Dermis microvascular lymphatic vessel endothelial cell (primary cell): ENCODE data around the gene KRAS. TPM values are rescaled to one million over a fixed set of nuclear protein-coding genes. Genes with fewer than 3 reads are reported as not detected.

Experiments used
- DNase-seq, 2 donors: peaks; one replicate each; pipeline versions ENCODE4 v3.0.0 to v3.0.0-alpha.2; 2010; ENCODE audit warnings: low read depth in 2 of 2
- total RNA-seq: library from RNA; depleted of rRNA; stranded (reverse); fragments of >200 nt; gene quantifications from 2 replicates; pipeline ENCODE4 v1.2.1, GENCODE V29; 2014

The KRAS gene
- total RNA-seq, 1 donor from 2014 or later = 24.1 TPM

- no peak for DNase-seq
Measured at GRCh38 chr12:25256005-25256404, 5.3 kb upstream of the KRAS start.

GRCh38 chr12:25254271-25254880, 3.6 kb upstream of the KRAS start:
- no peak for DNase-seq

GRCh38 chr12:25253371-25254068, 2.8 kb upstream of the KRAS start:
- DNase-seq = no peak

DNA sequence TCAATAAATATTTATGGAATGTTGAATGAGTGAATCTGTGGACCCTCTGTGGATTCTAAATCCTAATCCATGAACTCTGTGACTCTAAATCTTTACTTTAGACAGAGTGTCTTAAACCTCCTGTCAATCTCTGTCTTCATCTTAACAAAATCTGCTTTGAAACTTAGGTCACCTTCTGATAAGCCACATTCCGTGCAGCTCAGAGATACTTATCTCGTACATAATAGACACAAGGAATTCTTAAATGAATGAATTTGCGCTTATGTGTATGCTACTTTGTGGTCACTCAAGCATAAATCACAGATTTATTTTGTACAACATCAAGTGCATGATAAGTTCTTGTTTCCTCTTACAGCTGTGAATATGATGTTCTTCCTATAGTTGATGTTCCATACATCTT, 2.2 kb upstream of the KRAS start:
- DNase-seq = no peak

GRCh38 chr12:25251769-25252168, 1.0 kb upstream of the KRAS start:
- DNase-seq = no peak

DNA sequence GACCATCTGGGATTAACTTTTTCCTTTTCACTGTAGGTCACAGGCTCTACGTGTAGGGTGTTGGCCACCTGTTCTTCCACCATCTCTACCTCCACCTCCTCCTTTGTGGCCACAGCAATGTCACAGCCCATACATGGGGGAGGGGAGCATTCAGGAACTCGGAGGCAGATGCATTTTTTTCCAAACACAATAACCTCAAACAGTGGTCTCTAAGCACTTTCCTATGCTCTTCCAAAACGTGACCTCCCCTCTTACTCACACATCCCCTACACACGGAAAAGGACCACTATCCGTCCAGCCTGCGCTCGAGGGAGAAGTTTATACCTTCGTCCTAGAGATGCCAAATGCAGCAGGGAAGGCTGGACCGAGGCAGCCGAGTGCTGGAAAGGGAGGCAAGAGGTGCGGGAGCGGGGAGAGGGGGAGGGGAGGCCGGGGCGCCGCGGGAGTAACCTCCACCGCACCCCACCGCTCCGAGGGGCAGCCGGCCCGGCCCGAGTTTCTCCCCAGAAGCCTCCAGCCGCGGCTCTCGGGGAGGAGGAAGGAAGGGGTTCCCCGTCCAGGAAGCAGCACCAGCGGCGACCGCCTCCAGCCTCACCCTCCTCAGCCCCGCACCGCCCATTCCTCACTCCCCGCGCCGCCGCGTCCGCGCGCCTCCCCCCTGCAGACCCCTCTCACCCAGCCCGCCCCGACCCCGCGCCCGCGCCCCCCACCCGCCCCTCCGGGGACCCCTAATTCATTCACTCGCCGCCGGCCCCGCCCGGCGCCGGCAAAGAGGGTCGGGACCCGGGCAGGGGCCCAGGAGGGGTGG, 594 bp downstream of the KRAS start:
- peak; percentile 53 to 60 for DNase-seq

DNA sequence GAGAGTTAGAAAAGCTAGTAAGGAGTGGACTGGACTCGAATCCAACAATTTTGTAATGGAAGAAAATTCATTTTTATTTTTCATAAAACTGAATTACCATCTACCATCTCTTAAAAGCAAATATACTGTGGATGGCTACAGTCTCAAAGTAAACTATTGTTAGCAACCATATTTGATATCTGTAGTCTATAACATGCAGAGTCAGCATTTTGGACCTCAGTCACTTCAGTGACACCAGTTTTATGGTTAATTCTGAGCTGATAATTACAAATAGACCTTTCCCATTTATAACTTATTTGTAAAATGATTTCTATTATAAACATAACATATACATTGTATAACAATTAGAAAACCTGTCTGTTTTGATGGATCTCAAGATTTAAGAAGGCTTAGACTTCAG, 2.0 kb downstream of the KRAS start:
- no peak for DNase-seq

DNA sequence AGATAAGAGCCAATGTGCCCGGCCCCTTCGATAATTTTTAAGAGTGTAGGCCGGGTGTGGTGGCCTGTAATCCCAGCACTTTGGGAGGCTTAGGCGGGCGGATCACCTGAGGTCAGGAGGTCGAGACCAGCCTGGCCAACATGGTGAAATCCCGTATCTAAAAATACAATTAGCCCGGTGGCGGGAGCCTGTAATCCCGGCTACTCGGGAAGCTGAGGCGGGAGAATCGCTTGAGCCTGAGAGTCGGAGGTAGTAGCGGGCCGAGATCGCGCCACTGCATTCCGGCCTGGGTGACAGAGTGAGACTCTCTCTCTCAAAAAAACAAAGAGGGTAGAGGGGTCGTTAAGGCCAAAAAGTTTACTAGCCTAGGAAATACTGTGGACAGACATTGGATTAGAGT, 2.6 kb downstream of the KRAS start:
- no peak for DNase-seq

DNA sequence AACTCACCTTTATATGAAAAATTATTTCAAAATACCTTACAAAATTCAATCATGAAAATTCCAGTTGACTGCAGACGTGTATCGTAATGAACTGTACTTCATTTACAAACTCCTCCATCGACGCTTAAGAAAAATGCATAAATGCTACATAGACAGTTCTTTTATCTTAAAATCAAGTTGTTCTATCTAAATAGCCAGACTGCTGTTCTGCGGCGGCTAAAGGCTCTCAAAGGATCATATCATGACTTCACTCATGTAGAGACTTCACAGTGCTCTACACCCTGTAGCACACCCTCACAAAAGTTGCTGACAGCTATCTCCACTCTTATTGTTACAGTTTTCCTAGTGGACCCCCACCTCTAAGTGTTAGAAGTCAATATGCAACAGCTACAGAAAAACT, 5.2 kb downstream of the KRAS start:
- DNase-seq = no peak

- no peak for DNase-seq
Measured at GRCh38 chr12:25243680-25243990, 7.1 kb downstream of the KRAS start.

GRCh38 chr12:25242981-25243679, 7.6 kb downstream of the KRAS start:
- DNase-seq = peak; percentile 18 to 43

DNA sequence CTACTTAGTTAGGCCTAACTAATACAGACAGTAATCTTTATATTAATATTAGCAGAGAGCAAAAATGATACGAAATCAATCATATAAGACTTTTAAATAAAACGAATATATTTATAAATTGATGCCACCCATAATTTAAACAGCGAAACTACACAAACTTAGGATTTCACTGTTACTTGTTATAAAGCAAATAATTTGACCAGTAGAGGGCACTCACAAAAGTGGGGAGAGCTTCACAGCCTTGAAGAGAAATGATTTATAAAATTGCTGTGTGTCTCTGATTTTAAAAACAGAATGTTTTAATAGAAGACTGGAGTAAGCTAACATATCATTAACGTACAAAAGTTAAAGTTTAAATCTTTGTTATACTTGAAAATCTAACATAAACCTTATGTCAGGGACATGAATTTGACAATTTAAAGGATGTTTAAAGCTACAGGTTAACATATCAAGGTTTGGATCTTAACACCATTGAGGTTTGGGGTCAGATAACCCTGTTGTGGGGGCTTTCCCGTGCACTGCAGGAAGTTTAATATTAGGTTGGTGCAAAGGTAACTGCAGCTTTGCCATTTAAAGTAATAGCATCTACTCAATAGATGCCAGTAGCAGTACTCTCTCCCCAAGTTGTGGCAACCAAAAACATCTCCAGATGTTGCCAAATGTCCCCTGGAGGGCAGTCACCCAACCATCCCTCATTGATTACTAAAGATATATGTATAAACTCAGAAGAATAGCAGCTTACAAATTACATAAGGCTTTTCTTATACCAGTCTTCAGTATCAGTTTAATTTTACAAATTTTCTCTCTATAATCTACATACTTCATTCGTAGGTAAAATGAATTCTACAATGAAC, 9.3 kb downstream of the KRAS start:
- DNase-seq = peak; percentile 61 to 68

GRCh38 chr12:25236626-25237025, 14.1 kb downstream of the KRAS start:
- DNase-seq = no peak

- DNase-seq = no peak
Measured at GRCh38 chr12:25236190-25236589, 14.5 kb downstream of the KRAS start.

- DNase-seq = no peak
Measured at GRCh38 chr12:25213338-25213737, 37.4 kb downstream of the KRAS start.

GRCh38 chr12:25208554-25208953, 42.2 kb downstream of the KRAS start:
- no peak for DNase-seq

- no peak for DNase-seq
Measured at GRCh38 chr12:25207846-25208245, 42.9 kb downstream of the KRAS start.

DNA sequence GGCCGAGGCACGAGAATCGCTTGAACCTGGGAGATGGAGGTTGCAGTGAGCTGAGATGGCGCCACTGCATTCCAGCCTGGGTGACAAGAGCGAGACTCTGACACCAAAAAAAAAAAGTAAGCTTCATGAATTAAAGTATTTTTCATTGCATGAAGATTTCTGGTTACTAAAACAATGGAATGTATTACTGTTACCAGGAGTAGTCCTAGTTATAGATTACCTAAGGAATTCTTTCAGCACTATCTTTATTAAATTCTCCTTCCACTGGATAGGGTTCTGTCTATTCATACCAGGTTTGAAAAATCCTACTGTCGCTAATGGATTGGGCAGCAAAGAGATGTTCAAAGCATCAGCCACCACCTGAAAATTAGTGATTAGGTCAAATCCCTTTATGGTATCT, 43.3 kb downstream of the KRAS start:
- DNase-seq = no peak

- no peak for DNase-seq
Measured at GRCh38 chr12:25202137-25202536, 48.6 kb downstream of the KRAS start.

DNA sequence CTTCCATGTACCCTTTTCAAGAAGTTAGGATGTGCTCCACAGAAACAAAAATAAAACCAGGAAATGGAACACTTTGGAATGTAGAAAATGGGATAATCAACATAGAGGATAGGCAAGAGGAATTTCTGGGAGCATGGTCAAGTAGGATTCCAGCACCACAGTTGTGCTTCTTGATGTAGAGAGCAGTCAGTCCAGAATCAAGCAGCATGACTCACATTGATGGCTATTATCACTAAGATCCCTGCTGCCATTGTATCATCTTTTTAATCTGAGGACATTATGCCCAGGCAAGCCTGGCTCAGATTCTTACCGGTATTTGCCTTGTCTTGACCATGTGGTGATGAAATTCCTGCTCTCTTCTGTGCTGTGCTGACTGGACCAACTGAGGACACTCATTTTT, 50.0 kb downstream of the KRAS start:
- peak in 1 of 2 donors; percentile 44 for DNase-seq

DNA sequence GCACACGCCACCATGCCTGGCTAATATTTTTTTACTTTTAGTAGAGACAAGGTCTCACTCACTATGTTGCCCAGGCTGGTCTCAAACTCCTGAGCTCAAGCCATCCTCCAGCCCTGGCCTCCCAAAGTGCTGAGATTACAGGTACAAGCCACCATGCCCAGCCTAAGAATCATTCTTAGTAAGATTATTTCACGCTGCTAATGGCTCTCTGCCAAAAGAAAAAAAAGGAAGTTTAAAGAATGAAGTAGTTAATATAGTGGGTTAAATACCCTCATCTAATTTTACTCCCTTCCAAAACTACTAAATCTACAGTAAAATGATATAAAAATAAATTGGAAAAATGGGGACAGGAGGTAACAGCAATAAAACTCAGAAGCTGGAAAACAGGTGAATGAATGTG, 53.1 kb downstream of the KRAS start:
- no peak for DNase-seq
